ENCODE results near the gene PLCXD1. TPM values are rescaled to one million over a fixed set of nuclear protein-coding genes. Genes with fewer than 3 reads are reported as not detected.
"Not testable (repeated sequence)": the region's sequence is repeated elsewhere in the genome, so short reads cannot be mapped to it uniquely, and the experiment has no call there.

The PLCXD1 gene
- total RNA-seq, 1 experiment from 2014 or later, result 19.1 TPM

GRCh38 chrX:327660-328126 lies 46.5 kb downstream of the PLCXD1 start:
- CTCF ChIA-PET, result no interaction called here
- no peak for TF ChIP-seq CTCF (IDR thresholded peaks at IDR 0.05; ENCODE audit: unreplicated experiment)
- no peak for DNase-seq
- Mint-ChIP-seq H3K4me1 (ENCODE audit: low read depth, unreplicated experiment) (peaks cover 8% of the 10 kb centered on the region), H3K27me3 (ENCODE audit: unreplicated experiment) (no peaks in the 10 kb centered on the region), H3K4me3 (ENCODE audit: low read depth, unreplicated experiment) (no peak overlapping the region), H3K9me3 (ENCODE audit: low read depth, unreplicated experiment) (no peaks in the 10 kb centered on the region), H3K27ac (ENCODE audit: unreplicated experiment) (no peak overlapping the region), H3K36me3 (ENCODE audit: insufficient read depth, unreplicated experiment) (peaks cover 27% of the 10 kb centered on the region)
- intact Hi-C loops (cut with micrococcal nuclease; ENCODE audit: unreplicated experiment), result no loop called here
- BruUV-seq (replicated peaks), result no TSS peak

- CTCF ChIA-PET, result no interaction called here
- H3K9me3 Mint-ChIP-seq (ENCODE audit: low read depth, unreplicated experiment), result no peaks in the 10 kb centered on the region
- DNase-seq, result no peak
- intact Hi-C loops (cut with micrococcal nuclease; ENCODE audit: unreplicated experiment), result no loop called here
- H3K36me3 Mint-ChIP-seq (ENCODE audit: insufficient read depth, unreplicated experiment), result peaks cover 24% of the 10 kb centered on the region
- no peaks in the 10 kb centered on the region for H3K4me1 Mint-ChIP-seq (ENCODE audit: low read depth, unreplicated experiment)
- no peak overlapping the region for H3K4me3 Mint-ChIP-seq (ENCODE audit: low read depth, unreplicated experiment)
- BruUV-seq (replicated peaks), result no TSS peak
- no peak overlapping the region for H3K27ac Mint-ChIP-seq (ENCODE audit: unreplicated experiment)
- no peak for TF ChIP-seq CTCF (IDR thresholded peaks at IDR 0.05; ENCODE audit: unreplicated experiment)
- no peaks in the 10 kb centered on the region for H3K27me3 Mint-ChIP-seq (ENCODE audit: unreplicated experiment)
Measured at GRCh38 chrX:329291-329910, 48.2 kb downstream of the PLCXD1 start.

GRCh38 chrX:330141-330725 lies 49.1 kb downstream of the PLCXD1 start:
- H3K4me3 Mint-ChIP-seq (ENCODE audit: low read depth, unreplicated experiment); H3K27ac Mint-ChIP-seq (ENCODE audit: unreplicated experiment); H3K27me3 Mint-ChIP-seq (ENCODE audit: unreplicated experiment); BruUV-seq (replicated peaks); H3K4me1 Mint-ChIP-seq (ENCODE audit: low read depth, unreplicated experiment); intact Hi-C loops (cut with micrococcal nuclease; ENCODE audit: unreplicated experiment); DNase-seq; CTCF ChIA-PET; H3K9me3 Mint-ChIP-seq (ENCODE audit: low read depth, unreplicated experiment): not testable (repeated sequence)
- H3K36me3 Mint-ChIP-seq (ENCODE audit: insufficient read depth, unreplicated experiment), result peaks cover 26% of the 10 kb centered on the region

GRCh38 chrX:330726-331150 lies 49.6 kb downstream of the PLCXD1 start:
- BruUV-seq (replicated peaks), result no TSS peak
- no peak overlapping the region for H3K27ac Mint-ChIP-seq (ENCODE audit: unreplicated experiment)
- no peak for DNase-seq
- peaks cover 29% of the 10 kb centered on the region for H3K36me3 Mint-ChIP-seq (ENCODE audit: insufficient read depth, unreplicated experiment)
- CTCF ChIA-PET, result no interaction called here
- intact Hi-C loops (cut with micrococcal nuclease; ENCODE audit: unreplicated experiment), result no loop called here
- H3K4me3 Mint-ChIP-seq (ENCODE audit: low read depth, unreplicated experiment), result no peak overlapping the region
- no peaks in the 10 kb centered on the region for H3K4me1 Mint-ChIP-seq (ENCODE audit: low read depth, unreplicated experiment)
- H3K9me3 Mint-ChIP-seq (ENCODE audit: low read depth, unreplicated experiment), result no peaks in the 10 kb centered on the region
- no peaks in the 10 kb centered on the region for H3K27me3 Mint-ChIP-seq (ENCODE audit: unreplicated experiment)
- TF ChIP-seq CTCF (IDR thresholded peaks at IDR 0.05; ENCODE audit: unreplicated experiment), result no peak
